ENCODE results near the gene MACO1.
"Not testable (repeated sequence)": the region's sequence is repeated elsewhere in the genome, so short reads cannot be mapped to it uniquely, and the experiment has no call there.

Gene MACO1

DNA sequence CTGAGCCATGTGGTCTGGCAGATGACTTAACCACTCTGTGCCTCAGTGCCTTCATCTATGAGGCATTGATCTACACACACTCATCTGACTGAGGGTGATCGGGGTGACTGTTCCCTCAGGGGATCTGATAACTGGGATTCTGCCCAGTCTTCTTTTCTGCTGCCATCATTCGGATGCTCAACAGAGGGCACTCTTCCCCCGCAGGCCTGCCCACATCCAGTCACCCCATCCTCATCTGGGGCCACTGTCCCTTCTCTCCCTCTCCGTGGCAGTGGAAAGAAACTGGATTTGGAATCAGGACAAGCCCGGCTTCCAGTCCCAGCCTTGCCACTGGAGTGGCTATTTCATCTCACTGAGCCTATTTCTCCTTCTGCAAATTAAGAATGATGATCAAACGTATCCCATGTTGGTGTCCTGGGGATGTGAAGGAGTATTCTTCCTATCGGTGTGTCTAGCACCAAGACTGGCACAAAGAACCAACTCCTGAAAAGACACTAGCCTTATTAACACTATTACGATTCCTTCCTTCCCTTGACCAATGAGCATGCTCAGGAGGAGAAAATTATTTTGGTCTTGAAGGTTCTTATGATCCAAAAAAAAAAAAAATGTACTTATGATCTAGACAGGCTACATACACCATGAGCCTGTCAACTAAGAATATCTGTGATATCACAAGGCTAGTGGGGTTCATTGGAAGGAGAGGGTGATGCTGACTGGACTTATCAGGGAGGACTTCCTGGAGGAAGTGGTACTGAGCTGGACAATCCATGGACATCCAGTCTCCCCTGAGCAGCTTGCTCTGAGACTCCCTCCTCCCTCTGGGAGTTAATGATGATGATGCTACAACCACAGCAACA lies 27.5 kb upstream of the MACO1 start:
- in situ Hi-C loops (cut with MboI; ENCODE audit: low pct_unique_long_range_greater_than_20kb, low sequenced_read_pairs, unreplicated experiment); DNase-seq (ENCODE audit: low spot score): not testable (repeated sequence)

DNA sequence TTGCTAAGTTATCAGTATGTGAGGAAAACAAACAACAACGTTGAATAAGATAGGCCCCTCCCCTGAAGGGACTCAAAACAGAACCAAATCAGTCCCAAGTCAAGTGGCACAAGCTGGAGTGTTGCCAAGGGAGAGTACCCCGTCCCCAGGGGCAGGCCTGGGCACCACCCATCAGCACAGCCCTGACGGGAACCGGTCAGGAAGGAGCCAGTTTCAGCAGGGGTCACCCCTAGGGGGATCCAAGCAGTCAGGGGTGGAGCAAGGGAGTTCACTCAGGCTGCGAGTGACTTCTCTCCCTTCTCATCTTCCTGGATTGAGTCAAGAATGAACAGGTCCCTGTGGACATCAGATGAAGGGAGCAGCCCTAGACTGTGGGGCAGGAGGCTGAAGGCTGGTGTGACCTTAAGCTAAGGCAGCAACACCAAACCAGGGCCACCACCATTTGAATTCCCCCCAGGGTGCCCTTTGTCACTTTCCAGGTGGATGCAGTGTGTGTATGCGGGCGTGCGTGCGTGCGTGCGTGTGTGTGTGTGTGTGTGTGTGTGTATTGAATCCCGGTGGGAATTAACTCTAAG lies 24.9 kb upstream of the MACO1 start:
- in situ Hi-C loops (cut with MboI; ENCODE audit: low pct_unique_long_range_greater_than_20kb, low sequenced_read_pairs, unreplicated experiment); DNase-seq (ENCODE audit: low spot score): not testable (repeated sequence)

More for the DNA sequence above, 27.5 kb upstream of the MACO1 start:
- TF ChIP-seq, protein P1, sequence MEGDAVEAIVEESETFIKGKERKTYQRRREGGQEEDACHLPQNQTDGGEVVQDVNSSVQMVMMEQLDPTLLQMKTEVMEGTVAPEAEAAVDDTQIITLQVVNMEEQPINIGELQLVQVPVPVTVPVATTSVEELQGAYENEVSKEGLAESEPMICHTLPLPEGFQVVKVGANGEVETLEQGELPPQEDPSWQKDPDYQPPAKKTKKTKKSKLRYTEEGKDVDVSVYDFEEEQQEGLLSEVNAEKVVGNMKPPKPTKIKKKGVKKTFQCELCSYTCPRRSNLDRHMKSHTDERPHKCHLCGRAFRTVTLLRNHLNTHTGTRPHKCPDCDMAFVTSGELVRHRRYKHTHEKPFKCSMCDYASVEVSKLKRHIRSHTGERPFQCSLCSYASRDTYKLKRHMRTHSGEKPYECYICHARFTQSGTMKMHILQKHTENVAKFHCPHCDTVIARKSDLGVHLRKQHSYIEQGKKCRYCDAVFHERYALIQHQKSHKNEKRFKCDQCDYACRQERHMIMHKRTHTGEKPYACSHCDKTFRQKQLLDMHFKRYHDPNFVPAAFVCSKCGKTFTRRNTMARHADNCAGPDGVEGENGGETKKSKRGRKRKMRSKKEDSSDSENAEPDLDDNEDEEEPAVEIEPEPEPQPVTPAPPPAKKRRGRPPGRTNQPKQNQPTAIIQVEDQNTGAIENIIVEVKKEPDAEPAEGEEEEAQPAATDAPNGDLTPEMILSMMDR (IDR thresholded peaks at IDR 0.05; ENCODE audit: extremely low read depth, insufficient read depth, missing control alignments) = peak; percentile 15

DNA sequence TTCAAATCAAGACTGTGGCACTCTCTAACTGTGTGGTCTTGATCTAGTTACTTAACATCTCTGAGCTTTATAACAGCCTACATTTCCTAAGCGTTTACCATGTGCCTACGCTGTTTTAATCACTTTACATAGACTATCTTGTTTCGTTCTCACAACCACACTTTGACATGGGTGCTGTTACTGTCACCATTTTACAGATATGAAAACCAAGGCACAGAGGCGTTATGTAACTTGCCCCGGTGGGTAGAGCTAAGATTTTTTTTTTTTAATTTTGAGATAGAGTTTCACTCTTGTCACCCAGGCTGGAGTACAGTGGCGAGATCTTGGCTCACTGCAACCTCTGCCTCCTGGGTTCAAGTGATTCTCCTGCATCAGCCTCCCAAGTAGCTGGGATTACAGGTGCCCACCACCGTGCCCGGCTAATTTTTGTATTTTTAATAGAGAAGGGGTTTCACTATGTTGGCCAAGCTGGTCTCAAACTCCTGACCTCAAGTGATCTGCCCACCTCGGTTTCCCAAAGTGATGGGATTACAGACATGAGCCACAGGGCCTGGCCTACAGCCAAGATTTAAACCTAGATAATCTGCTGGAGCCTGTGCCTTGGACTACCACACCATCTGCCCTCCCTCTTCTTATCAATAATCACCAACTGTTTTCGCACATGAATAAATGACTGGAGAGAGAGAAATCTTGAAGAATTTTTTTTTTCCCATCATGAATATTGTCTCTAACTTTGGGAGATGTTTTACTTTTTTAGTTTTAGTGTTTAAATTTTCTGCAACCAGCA lies 20.9 kb upstream of the MACO1 start:
- DNase-seq (ENCODE audit: low spot score); in situ Hi-C loops (cut with MboI; ENCODE audit: low pct_unique_long_range_greater_than_20kb, low sequenced_read_pairs, unreplicated experiment): not testable (repeated sequence)

DNA sequence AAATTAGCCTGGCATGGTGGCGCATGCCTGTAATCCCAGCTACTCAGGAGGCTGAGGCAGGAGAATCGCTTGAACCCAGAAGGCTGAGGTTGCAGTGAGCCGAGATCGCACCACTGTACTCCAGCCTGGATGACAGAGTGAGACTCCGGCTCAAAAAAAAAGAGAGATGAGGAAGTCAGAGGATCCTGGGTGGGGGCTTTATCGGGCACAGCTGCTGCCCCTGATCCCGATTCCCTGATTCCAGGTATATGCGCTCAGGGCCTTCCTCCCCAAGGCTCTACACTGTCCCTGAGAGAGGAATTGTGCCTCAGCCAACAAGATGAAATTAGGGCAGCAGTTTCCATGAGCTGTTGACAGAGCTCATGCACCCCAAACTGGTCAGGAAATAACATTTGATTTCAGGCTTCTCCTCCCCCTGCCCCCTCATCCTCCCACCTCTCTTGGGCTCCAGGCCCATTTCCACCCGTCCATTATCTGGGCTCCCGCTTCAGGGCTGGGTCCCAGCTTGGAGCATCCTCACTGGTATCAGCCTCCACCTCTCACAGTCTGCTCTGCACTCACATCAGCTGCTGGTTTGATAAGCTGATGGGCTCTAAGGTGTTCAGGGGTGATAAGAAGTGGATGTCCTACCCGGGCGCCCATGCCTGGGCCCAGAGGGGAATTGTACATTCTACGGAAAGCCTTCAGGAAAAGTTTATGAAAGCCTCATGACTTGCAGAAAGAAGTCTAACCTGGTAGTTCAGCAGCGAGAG lies 17.6 kb upstream of the MACO1 start:
- in situ Hi-C loops (cut with MboI; ENCODE audit: low pct_unique_long_range_greater_than_20kb, low sequenced_read_pairs, unreplicated experiment); DNase-seq (ENCODE audit: low spot score): not testable (repeated sequence)

DNA sequence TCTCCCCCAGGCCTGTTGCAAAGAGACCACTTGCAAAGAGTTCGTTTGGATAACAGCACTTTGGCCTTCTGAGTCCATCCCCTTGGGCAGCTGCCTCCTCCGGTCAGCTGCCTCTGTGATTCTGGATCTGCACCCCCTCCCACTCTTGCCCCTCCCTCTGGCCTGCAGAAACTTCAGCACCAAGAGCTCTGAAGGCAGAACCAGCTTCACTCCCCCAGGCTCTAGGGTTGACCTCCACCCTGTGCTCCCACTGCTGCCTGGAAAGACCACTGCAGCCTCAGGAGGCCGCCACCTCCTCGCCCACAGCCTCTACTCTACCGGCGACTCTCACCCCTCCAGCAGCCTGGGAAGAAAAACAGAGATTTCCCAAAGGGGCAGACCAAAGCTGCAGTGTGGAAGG lies 16.5 kb upstream of the MACO1 start:
- DNase-seq (ENCODE audit: low spot score); in situ Hi-C loops (cut with MboI; ENCODE audit: low pct_unique_long_range_greater_than_20kb, low sequenced_read_pairs, unreplicated experiment): not testable (repeated sequence)

DNA sequence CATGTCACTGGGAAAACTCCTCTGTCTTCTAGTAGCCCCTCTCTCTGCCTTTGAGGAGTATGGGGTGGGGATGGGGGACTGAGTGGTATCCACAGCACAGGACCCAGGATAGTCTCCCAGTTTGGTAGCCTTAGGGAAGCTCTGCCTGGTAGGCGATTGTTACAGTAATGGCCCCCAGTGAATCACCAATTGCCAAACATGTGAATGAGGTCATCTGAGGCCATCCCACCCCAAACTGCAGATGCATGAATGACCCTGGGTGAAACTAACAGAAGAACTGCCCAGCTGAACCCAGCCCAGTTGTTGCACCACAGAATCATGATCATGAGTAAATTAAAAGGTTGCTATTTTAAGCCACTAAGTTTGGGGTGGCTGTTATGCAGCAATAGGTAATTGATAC lies 16.1 kb upstream of the MACO1 start:
- not testable (repeated sequence) for DNase-seq (ENCODE audit: low spot score)

DNA sequence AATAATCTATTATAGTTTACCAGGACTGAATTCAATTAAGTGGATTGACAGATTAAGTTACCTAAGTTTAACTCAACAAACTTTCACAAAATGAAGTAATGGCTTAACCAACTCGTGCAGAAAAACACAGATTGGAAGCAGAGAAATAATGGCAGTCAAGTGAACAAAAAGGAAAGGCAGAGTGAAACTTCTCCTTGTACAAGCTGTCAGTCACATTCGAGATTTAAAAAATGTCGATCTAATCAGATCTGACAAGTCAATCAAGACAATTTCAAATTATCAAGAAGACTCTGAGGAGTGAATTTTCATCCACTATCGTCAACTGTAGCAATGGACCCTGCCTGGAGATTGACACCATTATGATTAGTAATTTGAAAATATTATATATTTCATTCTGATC lies 13.4 kb upstream of the MACO1 start:
- in situ Hi-C loops (cut with MboI; ENCODE audit: low pct_unique_long_range_greater_than_20kb, low sequenced_read_pairs, unreplicated experiment); DNase-seq (ENCODE audit: low spot score): not testable (repeated sequence)

More for the DNA sequence above, 16.1 kb upstream of the MACO1 start:
- in situ Hi-C loops (cut with MboI; ENCODE audit: low pct_unique_long_range_greater_than_20kb, low sequenced_read_pairs, unreplicated experiment) = not testable (repeated sequence)

DNA sequence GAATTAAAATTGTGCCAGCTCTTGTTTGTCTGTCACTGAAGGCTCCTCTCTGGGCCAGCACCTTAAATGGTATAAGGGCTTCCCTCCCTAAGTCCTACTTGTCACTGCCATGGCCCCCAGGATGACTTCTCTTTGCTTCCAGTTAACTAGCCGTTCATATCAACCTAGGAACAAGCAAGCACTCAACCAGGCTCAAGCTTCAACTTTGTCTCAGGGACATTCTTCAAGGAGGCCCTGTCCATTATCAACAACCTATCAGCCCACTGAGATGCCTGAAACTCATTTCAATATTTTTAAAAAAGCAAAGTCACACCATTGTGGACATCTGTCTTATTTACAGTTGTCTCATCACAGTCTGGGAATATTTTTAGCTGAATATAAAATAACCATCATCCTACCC lies 11.4 kb upstream of the MACO1 start:
- in situ Hi-C loops (cut with MboI; ENCODE audit: low pct_unique_long_range_greater_than_20kb, low sequenced_read_pairs, unreplicated experiment); DNase-seq (ENCODE audit: low spot score): not testable (repeated sequence)

DNA sequence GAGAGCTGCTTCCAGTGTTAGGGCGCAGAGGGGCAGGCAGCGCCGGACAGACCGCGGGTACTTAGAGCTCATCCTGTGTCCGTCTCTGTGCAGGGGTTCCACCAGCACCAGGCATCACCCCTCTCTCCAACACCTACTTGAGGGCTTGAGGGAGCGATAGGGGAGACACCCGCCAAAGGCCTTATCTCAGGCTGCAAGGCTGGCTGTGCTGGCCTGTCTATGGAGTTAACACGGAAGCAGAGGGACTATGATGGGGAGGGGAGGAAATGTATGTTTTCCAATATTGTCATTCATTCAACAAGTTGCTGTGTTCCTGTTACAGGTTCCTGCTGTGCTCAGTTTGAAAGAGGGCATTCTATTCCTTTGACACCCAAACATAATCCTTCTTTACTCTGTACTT lies 10.0 kb upstream of the MACO1 start, which contains the start of gene RHCE:
RHCE (minus strand) TSS at position 111 of the 400 bp plus-strand sequence; CDS start at position 72, 39 bp downstream.
- in situ Hi-C loops (cut with MboI; ENCODE audit: low pct_unique_long_range_greater_than_20kb, low sequenced_read_pairs, unreplicated experiment); DNase-seq (ENCODE audit: low spot score): not testable (repeated sequence)

DNA sequence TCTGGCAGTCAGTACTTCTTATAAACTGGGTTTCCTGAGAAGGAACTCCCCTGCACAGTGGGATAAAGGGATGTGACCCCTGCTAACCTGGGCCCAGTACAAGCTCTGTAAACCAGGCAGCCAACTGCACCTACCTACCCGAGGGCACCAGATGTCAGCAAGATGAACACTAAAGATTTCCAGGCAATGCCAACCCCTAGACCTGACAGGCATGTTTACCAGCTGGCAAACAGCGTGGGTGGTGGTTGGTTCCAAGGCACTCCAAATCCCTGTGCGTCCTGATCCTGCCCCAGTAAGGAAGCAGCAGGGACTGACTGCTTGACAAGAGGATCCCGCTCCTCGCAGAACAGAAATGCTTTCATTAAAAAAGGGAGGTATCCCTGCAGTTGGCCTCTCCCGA lies 7.5 kb upstream of the MACO1 start:
- DNase-seq (ENCODE audit: low spot score); in situ Hi-C loops (cut with MboI; ENCODE audit: low pct_unique_long_range_greater_than_20kb, low sequenced_read_pairs, unreplicated experiment): not testable (repeated sequence)

All from GM13977 (cell line).